A375 (cell line): ENCODE measurements around the gene NKIRAS2. TPM values are rescaled to one million over a fixed set of nuclear protein-coding genes. Genes with fewer than 3 reads are reported as not detected.

Experiments used
- total RNA-seq: library from RNA; depleted of rRNA; stranded (reverse); fragments of >200 nt; shearing (Covaris generic); gene quantifications from 2 replicates; pipeline ENCODE4 v1.2.3, GENCODE V29; 2014; rRNA removed

The NKIRAS2 gene
- 81.9 and 82.1 TPM in 2 replicates for total RNA-seq

GRCh38 chr17:42019509-42020404 is at the start of gene NKIRAS2:
NKIRAS2 (plus strand) TSS chr17:42020090; CDS start chr17:42021578, 1,488 bp downstream.

GRCh38 chr17:42016941-42017865 is 2.7 kb upstream of the NKIRAS2 start, which contains the start of gene DNAJC7:
DNAJC7 (minus strand) TSS chr17:42017439; CDS start chr17:42017416, 23 bp downstream.

GRCh38 chr17:42050393-42051012 is 30.6 kb downstream of the NKIRAS2 start, which contains the start of gene C17orf113:
C17orf113 (minus strand) TSS chr17:42050601; CDS start chr17:42043376, 7,225 bp downstream.

Other genes starting within 250 kb of the NKIRAS2 start
- gene JUP, start 233.4 kb upstream of the NKIRAS2 start, total RNA-seq: 5.9 and 6.1 TPM in 2 replicates
- 53.4 and 66.4 TPM in 2 replicates for gene P3H4, start 208.1 kb upstream of the NKIRAS2 start, total RNA-seq
- gene FKBP10, start 207.1 kb upstream of the NKIRAS2 start, total RNA-seq: 259 and 283 TPM in 2 replicates
- gene NT5C3B, start 183.9 kb upstream of the NKIRAS2 start, total RNA-seq: 85.6 and 94.7 TPM in 2 replicates
- gene KLHL10, start 182.3 kb upstream of the NKIRAS2 start, total RNA-seq: not detected in 2 replicates
- 25.5 and 26.7 TPM in 2 replicates for gene KLHL11, start 154.7 kb upstream of the NKIRAS2 start, total RNA-seq
- 124 and 136 TPM in 2 replicates for gene ACLY, start 101.1 kb upstream of the NKIRAS2 start, total RNA-seq
- 7.9 and 9.4 TPM in 2 replicates for gene ODAD4, start 89.5 kb upstream of the NKIRAS2 start, total RNA-seq
- gene CNP, start 53.3 kb upstream of the NKIRAS2 start, total RNA-seq: 162 and 173 TPM in 2 replicates
- gene DNAJC7, start 2.7 kb upstream of the NKIRAS2 start, total RNA-seq: 129 and 133 TPM in 2 replicates
- gene C17orf113, start 30.5 kb downstream of the NKIRAS2 start, total RNA-seq: 2.9 and 3.2 TPM in 2 replicates
- 0.11 TPM in 1 of 2 replicates, not detected in the other for gene ZNF385C, start 78.4 kb downstream of the NKIRAS2 start, total RNA-seq
- gene DHX58, start 92.6 kb downstream of the NKIRAS2 start, total RNA-seq: 7.0 and 7.7 TPM in 2 replicates
- 23.5 and 36.3 TPM in 2 replicates for gene KAT2A, start 101.3 kb downstream of the NKIRAS2 start, total RNA-seq
- gene HSPB9, start 102.7 kb downstream of the NKIRAS2 start, total RNA-seq: 0.08 TPM in 1 of 2 replicates, not detected in the other
- gene RAB5C, start 134.9 kb downstream of the NKIRAS2 start, total RNA-seq: 108 and 130 TPM in 2 replicates
- 0.03 and 0.04 TPM in 2 replicates for gene KCNH4, start 161.1 kb downstream of the NKIRAS2 start, total RNA-seq
- not detected in 2 replicates for gene HCRT, start 165.4 kb downstream of the NKIRAS2 start, total RNA-seq
- gene GHDC, start 174.4 kb downstream of the NKIRAS2 start, total RNA-seq: 17.3 and 20.4 TPM in 2 replicates